Left colon (tissue), 2 donors: ENCODE data around the gene SPIRE1. TPM values are rescaled to one million over a fixed set of nuclear protein-coding genes. Genes with fewer than 3 reads are reported as not detected.
"Not testable (repeated sequence)": the region's sequence is repeated elsewhere in the genome, so short reads cannot be mapped to it uniquely, and the experiment has no call there.

Experiments
- ATAC-seq: fragments of 200-7000 bp; cut with Tn5 transposase; one replicate; pipeline ENCODE4 v1.9.1; 2020; ENCODE audit warnings: mild to moderate bottlenecking, moderate library complexity
- DNase-seq, 2 donors: peaks; one replicate each; pipeline ENCODE4 v3.0.0-alpha.2; 2020
- intact Hi-C, 2 donors: fragments of 100-400 bp; cut with DNase I in 1 of 2; cut with micrococcal nuclease in 1 of 2; formaldehyde crosslinking; loops; one replicate each; pipeline versions ENCODE4 v1.11.2 to v1.14.0; 2022; cut with DNase I, micrococcal nuclease
- total RNA-seq, 2 donors: library from RNA; stranded (reverse); fragmentation: NEBNext Ultra II Directional; extraction: Animal tissue kit (Norgen Biotek cat#: 25700); gene quantifications; one replicate each; pipeline ENCODE4 v1.2.1, GENCODE V29; 2021
- donor health status: DM: no; HTN: no; CAD: no.
- donor health status: DM: yes; HTN: yes; CAD: no.

The SPIRE1 gene
- total RNA-seq, 2 donors from 2014 or later, result 5.0 to 13.3 TPM

GRCh38 chr18:12569791-12570190 lies 88.1 kb downstream of the SPIRE1 start:
- no peak for ATAC-seq
- no peak for DNase-seq
- intact Hi-C loops, result no loop called here

- ATAC-seq (no peak), DNase-seq (no peak)
- intact Hi-C loops, result no loop called here
Observed at GRCh38 chr18:12567849-12568248, 90.1 kb downstream of the SPIRE1 start.

GRCh38 chr18:12564861-12565260 lies 93.0 kb downstream of the SPIRE1 start:
- DNase-seq, result no peak
- ATAC-seq, result no peak
- intact Hi-C loops, result no loop called here

GRCh38 chr18:12564378-12564777 lies 93.5 kb downstream of the SPIRE1 start:
- intact Hi-C loops, result no loop called here
- DNase-seq, result no peak
- no peak for ATAC-seq

GRCh38 chr18:12560600-12560999 lies 97.3 kb downstream of the SPIRE1 start:
- DNase-seq, intact Hi-C loops, ATAC-seq: not testable (repeated sequence)

- no peak for ATAC-seq
Observed at GRCh38 chr18:12559319-12559718, 98.6 kb downstream of the SPIRE1 start.

GRCh38 chr18:12556946-12557806 lies 100.7 kb downstream of the SPIRE1 start:
- no peak for DNase-seq
- intact Hi-C loops, result no loop called here
- no peak for ATAC-seq

More at GRCh38 chr18:12559319-12559718, 98.6 kb downstream of the SPIRE1 start:
- intact Hi-C loops, result no loop called here
- no peak for DNase-seq

GRCh38 chr18:12554796-12555388 lies 103.0 kb downstream of the SPIRE1 start:
- DNase-seq, result no peak
- ATAC-seq, result no peak
- intact Hi-C loops, result no loop called here

- no peak for ATAC-seq
- intact Hi-C loops, result no loop called here
- DNase-seq, result no peak
Observed at GRCh38 chr18:12552879-12553242, 105.0 kb downstream of the SPIRE1 start.

- DNase-seq, intact Hi-C loops, ATAC-seq: not testable (repeated sequence)
Observed at GRCh38 chr18:12551943-12552878, 105.7 kb downstream of the SPIRE1 start.

- DNase-seq, intact Hi-C loops, ATAC-seq: not testable (repeated sequence)
Observed at GRCh38 chr18:12551466-12551865, 106.4 kb downstream of the SPIRE1 start.

- DNase-seq, result no peak
- intact Hi-C loops, result no loop called here
- no peak for ATAC-seq
Observed at GRCh38 chr18:12543697-12544096, 114.2 kb downstream of the SPIRE1 start.

GRCh38 chr18:12540751-12541150 lies 117.2 kb downstream of the SPIRE1 start:
- ATAC-seq, result no peak
- intact Hi-C loops, result no loop called here

GRCh38 chr18:12539158-12539557 lies 118.7 kb downstream of the SPIRE1 start:
- DNase-seq, intact Hi-C loops, ATAC-seq: not testable (repeated sequence)

More at GRCh38 chr18:12540751-12541150, 117.2 kb downstream of the SPIRE1 start:
- no peak for DNase-seq

GRCh38 chr18:12534820-12535219 lies 123.1 kb downstream of the SPIRE1 start:
- intact Hi-C loops, result no loop called here
- ATAC-seq (no peak), DNase-seq (no peak)

GRCh38 chr18:12532661-12533060 lies 125.2 kb downstream of the SPIRE1 start:
- DNase-seq (no peak), ATAC-seq (no peak)
- intact Hi-C loops, result no loop called here

- DNase-seq (no peak), ATAC-seq (no peak)
- intact Hi-C loops, result no loop called here
Observed at GRCh38 chr18:12531749-12532148, 126.2 kb downstream of the SPIRE1 start.

GRCh38 chr18:12520442-12520992 lies 137.4 kb downstream of the SPIRE1 start:
- intact Hi-C loops, result no loop called here
- DNase-seq, result no peak
- no peak for ATAC-seq
